Pancreas (tissue), 10 donors: ENCODE measurements around the gene ERBB2. TPM values are rescaled to one million over a fixed set of nuclear protein-coding genes. Genes with fewer than 3 reads are reported as not detected.

Experiments
- ATAC-seq, 4 donors: fragments of 200-7000 bp; cut with Tn5 transposase; one replicate each; pipeline versions ENCODE4 v1.8.0 to v1.9.1; 2020; ENCODE audit warnings: mild to moderate bottlenecking in 4 of 4, moderate library complexity in 4 of 4
- DNase-seq, 6 donors: peaks; one replicate each; pipeline ENCODE4 v3.0.0-alpha.2; 2020
- FAIRE-seq: peaks from 2 replicates; lab custom pipeline; 2012; peaks lifted over from hg19 to GRCh38; lab: Jason Lieb, UNC
- H3K27ac ChIP-seq, 4 donors: fragments of 200-600 bp; sonication (generic); 1 replicate in 3 of 4; 2 replicates in 1 of 4; pipeline versions ENCODE4 v1.5.0 to v1.8.0; 2020
- H3K27me3 ChIP-seq, 4 donors: fragments of 200-600 bp; one replicate each; pipeline ENCODE4 v1.8.0; 2021
- H3K36me3 ChIP-seq, 3 donors: fragments of 200-600 bp; sonication (generic) in 1 of 3; one replicate each; pipeline versions ENCODE4 v1.5.0 to v1.8.0; 2020 to 2021
- H3K4me1 ChIP-seq, 3 donors: fragments of 200-600 bp; one replicate each; pipeline ENCODE4 v1.8.0; 2021
- H3K4me3 ChIP-seq, 4 donors: fragments of 200-600 bp; sonication (generic) in 2 of 4; one replicate each; pipeline versions ENCODE4 v1.5.0 to v1.8.0; 2020 to 2021
- H3K9me3 ChIP-seq, 4 donors: fragments of 200-600 bp; one replicate each; pipeline ENCODE4 v1.8.0; 2021
- WGBS, 2 donors: extraction: QIAGEN DNeasy Blood & Tissue Kit; methylation state at CpG; one replicate each; pipeline ENCODE4 v1.1.7; 2013; 5-methylcytosine and 5-hydroxymethylcytosine counted together
- intact Hi-C, 3 donors: fragments of 100-400 bp; cut with DNase I; formaldehyde crosslinking; loops; one replicate each; pipeline versions ENCODE4 v1.11.1 to v1.14.2; 2022
- polyA plus RNA-seq, 2 donors: library from polyadenylated mRNA; stranded (reverse); fragments of 200-250 nt; gene quantifications; one replicate each; pipeline ENCODE4 v1.2.3, GENCODE V29; 2013
- total RNA-seq, 6 donors: library from RNA; stranded (reverse); fragmentation: NEBNext Ultra II Directional in 4 of 6; extraction: Animal tissue kit (Norgen Biotek cat#: 25700) in 4 of 6; gene quantifications; one replicate each; pipeline versions ENCODE4 v1.2.1 to v1.2.4, GENCODE V29; 2021 to 2023
- TF ChIP-seq, protein P1 (sequence below), 4 donors: fragments of 200-600 bp; sonication (generic) in 3 of 4; IDR thresholded peaks; one replicate each; pipeline versions ENCODE4 v1.5.0 to v1.8.0; 2021; ENCODE audit warnings: antibody characterized with exemption in 4 of 4
- donor health status: healthy with polysubstance abuse.
- donor health status: DM: no; HTN: no; CAD: no; lungs with moderate emphysema.
- donor health status: DM: no; HTN: no; CAD: no.
- donor health status: control.
- donor health status: control.
- donor health status: Bipolar disorder and iron deficiency.
- donor health status: DM: yes; HTN: yes; CAD: no.
- donor health status: DM: no; HTN: no; CAD: no.
- donor health status: DM: no; HTN: no; CAD: no.
- donor health status: DM: yes; HTN: yes; CAD: no.

Gene ERBB2
- total and polyA plus RNA-seq, 8 donors, result 37.2 to 78.9 (median 43.9) TPM

DNA sequence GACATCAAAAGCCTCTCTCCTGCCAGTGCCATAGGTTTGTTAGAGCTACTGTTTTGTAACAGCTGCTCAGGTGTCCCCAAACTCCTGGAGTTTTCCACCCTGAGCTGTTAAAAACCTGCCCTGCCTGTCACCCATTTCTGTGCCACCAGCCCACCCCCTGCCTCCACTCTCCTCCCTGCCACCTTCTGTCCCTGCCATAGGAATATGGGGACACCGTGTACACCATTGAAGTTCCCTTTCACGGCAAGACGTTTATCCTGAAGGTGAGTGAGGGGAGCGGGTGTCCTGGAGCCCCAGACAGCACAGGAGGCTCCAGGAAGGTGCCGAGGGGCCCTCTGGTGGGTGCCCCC lies 39.9 kb upstream of the ERBB2 start:
- DNase-seq (no peak), ATAC-seq (no peak), FAIRE-seq (no peak)
- TF ChIP-seq, protein P1, sequence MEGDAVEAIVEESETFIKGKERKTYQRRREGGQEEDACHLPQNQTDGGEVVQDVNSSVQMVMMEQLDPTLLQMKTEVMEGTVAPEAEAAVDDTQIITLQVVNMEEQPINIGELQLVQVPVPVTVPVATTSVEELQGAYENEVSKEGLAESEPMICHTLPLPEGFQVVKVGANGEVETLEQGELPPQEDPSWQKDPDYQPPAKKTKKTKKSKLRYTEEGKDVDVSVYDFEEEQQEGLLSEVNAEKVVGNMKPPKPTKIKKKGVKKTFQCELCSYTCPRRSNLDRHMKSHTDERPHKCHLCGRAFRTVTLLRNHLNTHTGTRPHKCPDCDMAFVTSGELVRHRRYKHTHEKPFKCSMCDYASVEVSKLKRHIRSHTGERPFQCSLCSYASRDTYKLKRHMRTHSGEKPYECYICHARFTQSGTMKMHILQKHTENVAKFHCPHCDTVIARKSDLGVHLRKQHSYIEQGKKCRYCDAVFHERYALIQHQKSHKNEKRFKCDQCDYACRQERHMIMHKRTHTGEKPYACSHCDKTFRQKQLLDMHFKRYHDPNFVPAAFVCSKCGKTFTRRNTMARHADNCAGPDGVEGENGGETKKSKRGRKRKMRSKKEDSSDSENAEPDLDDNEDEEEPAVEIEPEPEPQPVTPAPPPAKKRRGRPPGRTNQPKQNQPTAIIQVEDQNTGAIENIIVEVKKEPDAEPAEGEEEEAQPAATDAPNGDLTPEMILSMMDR (IDR thresholded peaks at IDR 0.05), result no peak
- Histone ChIP-seq H3K27me3 (no peaks in the 10 kb centered on the region), H3K27ac (no peak overlapping the region), H3K9me3 (no peaks in the 10 kb centered on the region), H3K36me3 (peaks cover 0 to 9% (median 0%) of the 10 kb centered on the region in 3 donors), H3K4me3 (no peak overlapping the region), H3K4me1 (no peaks in the 10 kb centered on the region)
- intact Hi-C loops, result no loop called here
- 76 to 81% methylated on average over 5 of the region's 5 CpGs for WGBS, 2 donors

- FAIRE-seq, result no peak
- WGBS, 2 donors, result 91 to 94% methylated on average over 35 of the region's 35 CpGs
Observed at GRCh38 chr17:39660397-39661385, 39.2 kb upstream of the ERBB2 start.

DNA sequence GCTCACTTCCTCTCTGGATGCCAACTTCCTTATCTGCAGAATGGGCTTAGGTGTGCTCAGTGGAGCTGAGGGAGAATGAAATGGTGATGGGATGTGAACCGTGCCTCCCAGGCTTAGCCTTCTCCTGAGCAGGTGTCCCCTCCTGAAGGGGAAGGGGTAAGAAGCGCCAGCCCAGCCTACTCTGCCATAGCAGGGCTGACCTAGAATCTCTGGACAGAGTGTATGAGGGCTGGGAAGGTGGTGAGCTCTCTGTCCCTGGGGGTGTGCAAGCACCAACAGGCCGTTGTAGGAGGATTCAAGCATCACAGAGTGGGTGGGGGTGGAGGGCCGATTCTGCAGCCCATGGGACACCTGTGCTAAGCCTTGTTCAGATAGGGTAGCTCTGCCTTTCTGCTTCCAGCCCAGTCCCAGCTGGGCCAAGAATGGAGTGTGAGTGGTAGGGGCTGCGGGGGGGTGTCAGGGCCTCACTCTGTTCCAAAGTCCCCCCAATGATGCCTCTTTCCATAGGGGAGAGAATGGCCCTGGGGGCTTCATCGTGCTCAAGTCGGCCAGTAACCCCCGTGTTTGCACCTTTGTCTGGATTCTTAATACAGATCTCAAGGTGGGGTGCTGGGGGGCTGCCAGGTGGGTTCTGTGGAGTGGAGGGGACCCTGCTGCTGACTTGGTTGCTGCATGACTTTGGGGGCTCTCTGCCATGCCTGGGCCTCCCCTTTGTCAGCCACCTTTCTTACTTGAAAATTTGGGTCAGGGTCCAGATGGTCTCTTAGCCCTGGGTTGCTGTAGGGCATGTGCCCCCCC lies 37.9 kb upstream of the ERBB2 start:
- TF ChIP-seq, protein P1 (IDR thresholded peaks at IDR 0.05), result no peak
- intact Hi-C loops, result no loop called here
- Histone ChIP-seq H3K36me3 (peaks cover 0 to 9% (median 0%) of the 10 kb centered on the region in 3 donors), H3K27ac (no peak overlapping the region), H3K9me3 (no peaks in the 10 kb centered on the region), H3K4me3 (no peak overlapping the region), H3K4me1 (no peaks in the 10 kb centered on the region), H3K27me3 (no peaks in the 10 kb centered on the region)
- no peak for ATAC-seq
- 87 to 88% methylated on average over 8 of the region's 8 CpGs for WGBS, 2 donors
- DNase-seq, result no peak
- no peak for FAIRE-seq

More at GRCh38 chr17:39660397-39661385, 39.2 kb upstream of the ERBB2 start:
- no peak for ATAC-seq
- TF ChIP-seq, protein P1 (IDR thresholded peaks at IDR 0.05), result no peak
- Histone ChIP-seq H3K27ac (no peak overlapping the region), H3K4me3 (no peak overlapping the region), H3K4me1 (no peaks in the 10 kb centered on the region), H3K36me3 (peaks cover 0 to 9% (median 0%) of the 10 kb centered on the region in 3 donors), H3K9me3 (no peaks in the 10 kb centered on the region), H3K27me3 (no peaks in the 10 kb centered on the region)
- peak in 1 of 6 donors; percentile 14 for DNase-seq
- intact Hi-C loops, result no loop called here

DNA sequence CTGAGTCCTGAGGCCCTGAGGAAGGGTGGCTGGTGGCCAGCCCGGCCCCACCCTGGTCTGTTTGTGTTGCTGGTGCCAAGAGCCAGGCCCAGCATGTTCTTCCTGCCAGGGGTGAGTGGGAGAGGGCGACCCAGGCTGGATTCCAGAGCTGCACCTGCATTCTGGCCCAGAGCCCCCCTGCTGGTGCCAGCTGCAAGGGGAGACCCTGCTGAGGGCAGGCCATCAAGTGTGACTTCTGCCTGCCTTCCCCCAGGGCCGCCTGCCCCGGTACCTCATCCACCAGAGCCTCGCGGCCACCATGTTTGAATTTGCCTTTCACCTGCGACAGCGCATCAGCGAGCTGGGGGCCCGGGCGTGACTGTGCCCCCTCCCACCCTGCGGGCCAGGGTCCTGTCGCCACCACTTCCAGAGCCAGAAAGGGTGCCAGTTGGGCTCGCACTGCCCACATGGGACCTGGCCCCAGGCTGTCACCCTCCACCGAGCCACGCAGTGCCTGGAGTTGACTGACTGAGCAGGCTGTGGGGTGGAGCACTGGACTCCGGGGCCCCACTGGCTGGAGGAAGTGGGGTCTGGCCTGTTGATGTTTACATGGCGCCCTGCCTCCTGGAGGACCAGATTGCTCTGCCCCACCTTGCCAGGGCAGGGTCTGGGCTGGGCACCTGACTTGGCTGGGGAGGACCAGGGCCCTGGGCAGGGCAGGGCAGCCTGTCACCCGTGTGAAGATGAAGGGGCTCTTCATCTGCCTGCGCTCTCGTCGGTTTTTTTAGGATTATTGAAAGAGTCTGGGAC lies 37.1 kb upstream of the ERBB2 start:
- no peak for FAIRE-seq
- Histone ChIP-seq H3K9me3 (no peaks in the 10 kb centered on the region), H3K4me3 (no peak overlapping the region), H3K27me3 (no peaks in the 10 kb centered on the region), H3K27ac (no peak overlapping the region), H3K36me3 (peaks cover 0 to 9% (median 0%) of the 10 kb centered on the region in 3 donors), H3K4me1 (no peaks in the 10 kb centered on the region)
- 88 to 91% methylated on average over 22 of the region's 22 CpGs for WGBS, 2 donors
- intact Hi-C loops, result no loop called here
- TF ChIP-seq, protein P1 (IDR thresholded peaks at IDR 0.05), result no peak
- peak in 1 of 6 donors; percentile 13 for DNase-seq
- ATAC-seq, result no peak
